NCI-H1694 treated with DMSO at 0.1 percent for 48 hours (cell line): ENCODE results near the gene ABCA7.

Experiments
- DNase-seq: peaks from one replicate; lab custom pipeline; 2025; lab: John Stamatoyannopoulos, UW

Gene ABCA7

DNA sequence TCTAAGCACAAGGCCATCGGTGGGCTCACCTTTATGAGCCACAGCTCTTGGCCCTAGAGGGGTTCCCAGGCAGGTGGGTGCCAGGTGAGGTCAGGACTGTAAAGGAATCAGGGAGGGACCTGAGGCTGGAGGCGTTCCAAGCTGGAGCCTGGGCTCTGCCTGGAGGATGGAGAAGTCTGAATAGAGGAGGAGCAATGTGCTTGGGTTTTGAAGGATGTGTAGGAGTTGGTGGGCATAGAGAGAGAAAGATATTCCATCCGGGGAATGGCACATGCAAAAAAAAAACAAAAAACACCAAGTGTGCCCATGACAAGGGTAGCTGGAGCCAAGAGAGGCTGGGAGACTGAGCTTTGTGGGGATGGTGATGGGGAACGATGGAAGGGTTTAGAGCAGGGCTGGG, 37.3 kb upstream of the ABCA7 start:
- no peak for DNase-seq

- no peak for DNase-seq
Measured at GRCh38 chr19:1003283-1003682, 36.6 kb upstream of the ABCA7 start.

- no peak for DNase-seq
Measured at GRCh38 chr19:1004204-1004802, 35.6 kb upstream of the ABCA7 start.

GRCh38 chr19:1004803-1005664, 34.9 kb upstream of the ABCA7 start:
- no peak for DNase-seq

- no peak for DNase-seq
Measured at GRCh38 chr19:1006711-1007398, 33.1 kb upstream of the ABCA7 start.

DNA sequence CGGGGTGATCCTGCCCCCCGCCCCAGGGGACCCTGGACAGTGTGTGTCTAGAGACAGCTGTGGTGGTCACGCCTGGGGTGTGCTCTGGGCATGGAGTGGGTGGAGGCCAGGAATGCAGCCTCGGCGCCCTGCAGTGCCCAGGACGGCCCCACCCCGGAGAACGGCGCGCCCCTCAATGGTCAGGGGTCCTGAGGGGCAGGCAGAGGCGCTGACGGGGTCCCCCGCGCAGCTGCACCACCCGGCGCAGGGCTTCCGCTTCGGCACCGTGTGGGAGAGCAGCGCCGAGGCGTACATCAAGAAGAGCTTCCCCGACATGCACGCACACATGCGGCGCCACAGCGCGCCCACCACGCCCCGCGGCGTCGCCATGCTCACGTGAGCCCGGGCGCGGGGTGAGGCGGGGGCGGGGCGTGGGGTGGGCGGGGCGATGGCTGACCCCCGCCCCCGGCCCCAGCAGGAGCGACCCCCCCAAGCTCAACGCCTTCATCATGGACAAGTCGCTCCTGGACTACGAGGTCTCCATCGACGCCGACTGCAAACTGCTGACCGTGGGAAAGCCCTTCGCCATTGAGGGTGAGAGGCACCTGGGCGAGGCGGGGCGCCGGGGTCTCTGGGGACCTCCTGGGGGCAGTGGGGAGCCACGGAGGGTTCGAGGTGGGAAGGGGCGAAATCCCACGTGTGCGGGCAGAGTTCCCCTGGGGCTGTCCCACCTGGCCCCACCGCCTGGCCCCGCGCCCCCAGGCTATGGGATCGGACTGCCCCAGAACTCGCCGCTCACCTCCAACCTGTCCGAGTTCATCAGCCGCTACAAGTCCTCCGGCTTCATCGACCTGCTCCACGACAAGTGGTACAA, 32.3 kb upstream of the ABCA7 start:
- no peak for DNase-seq

DNA sequence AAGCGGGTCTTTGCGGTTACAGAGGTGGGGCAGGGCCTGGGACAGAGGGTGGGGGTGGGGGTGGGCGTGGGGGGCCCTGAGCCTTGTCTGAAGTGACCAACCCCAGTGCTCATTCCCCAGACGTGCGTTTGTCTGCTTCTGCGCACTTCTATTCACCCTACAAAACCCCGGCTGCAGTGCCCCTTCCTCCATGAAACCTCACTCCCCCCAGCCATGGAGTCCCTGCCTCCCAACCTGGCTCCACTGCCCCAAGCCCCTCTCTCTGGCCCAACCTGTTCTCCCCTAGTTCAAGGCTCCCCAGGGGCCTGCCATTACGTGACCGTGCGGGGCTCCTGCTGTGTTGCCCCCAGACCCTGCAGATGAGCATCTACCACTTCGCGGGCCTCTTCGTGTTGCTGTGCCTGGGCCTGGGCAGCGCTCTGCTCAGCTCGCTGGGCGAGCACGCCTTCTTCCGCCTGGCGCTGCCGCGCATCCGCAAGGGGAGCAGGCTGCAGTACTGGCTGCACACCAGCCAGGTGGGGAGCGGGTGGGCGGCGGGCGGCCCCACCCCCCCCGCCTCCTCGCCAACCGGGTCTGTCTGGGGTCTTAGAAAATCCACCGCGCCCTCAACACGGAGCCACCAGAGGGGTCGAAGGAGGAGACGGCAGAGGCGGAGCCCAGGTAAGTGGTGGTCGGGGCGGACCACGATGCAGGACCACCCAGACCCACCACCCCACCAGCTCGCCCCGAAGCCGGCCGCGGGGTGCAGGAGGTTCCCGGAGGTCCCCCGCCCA, 31.5 kb upstream of the ABCA7 start:
- DNase-seq, result no peak

DNA sequence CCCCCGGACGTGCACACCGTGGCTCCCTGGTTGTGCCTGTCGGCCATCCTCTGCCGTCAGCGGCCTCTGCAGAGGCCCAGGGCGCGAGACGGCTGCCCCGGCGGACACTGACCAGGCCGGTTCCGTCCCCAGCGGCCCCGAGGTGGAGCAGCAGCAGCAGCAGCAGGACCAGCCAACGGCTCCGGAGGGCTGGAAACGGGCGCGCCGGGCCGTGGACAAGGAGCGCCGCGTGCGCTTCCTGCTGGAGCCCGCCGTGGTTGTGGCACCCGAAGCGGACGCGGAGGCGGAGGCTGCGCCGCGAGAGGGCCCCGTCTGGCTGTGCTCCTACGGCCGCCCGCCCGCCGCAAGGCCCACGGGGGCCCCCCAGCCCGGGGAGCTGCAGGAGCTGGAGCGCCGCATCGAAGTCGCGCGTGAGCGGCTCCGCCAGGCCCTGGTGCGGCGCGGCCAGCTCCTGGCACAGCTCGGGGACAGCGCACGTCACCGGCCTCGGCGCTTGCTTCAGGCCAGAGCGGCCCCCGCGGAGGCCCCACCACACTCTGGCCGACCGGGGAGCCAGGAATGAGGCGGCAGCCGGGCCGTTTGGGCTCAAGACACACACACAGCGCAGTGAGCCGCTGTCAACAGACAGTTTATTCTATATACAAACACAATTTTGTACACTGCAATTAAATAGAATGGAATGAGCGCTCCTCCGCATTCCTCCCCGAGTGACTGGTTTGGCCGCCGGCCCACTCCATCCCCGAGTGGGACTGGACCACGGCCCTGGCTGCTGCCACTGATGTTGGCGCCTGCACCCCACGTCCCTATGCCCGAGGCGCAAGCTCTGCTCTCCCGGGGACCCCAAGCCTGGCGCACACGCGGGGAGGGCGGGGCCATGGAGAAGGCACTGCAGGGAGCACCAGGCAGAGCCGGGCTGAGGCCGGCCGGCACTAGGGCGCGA, 30.6 kb upstream of the ABCA7 start:
- DNase-seq, result no peak

GRCh38 chr19:1009981-1010538, 29.8 kb upstream of the ABCA7 start:
- no peak for DNase-seq

DNA sequence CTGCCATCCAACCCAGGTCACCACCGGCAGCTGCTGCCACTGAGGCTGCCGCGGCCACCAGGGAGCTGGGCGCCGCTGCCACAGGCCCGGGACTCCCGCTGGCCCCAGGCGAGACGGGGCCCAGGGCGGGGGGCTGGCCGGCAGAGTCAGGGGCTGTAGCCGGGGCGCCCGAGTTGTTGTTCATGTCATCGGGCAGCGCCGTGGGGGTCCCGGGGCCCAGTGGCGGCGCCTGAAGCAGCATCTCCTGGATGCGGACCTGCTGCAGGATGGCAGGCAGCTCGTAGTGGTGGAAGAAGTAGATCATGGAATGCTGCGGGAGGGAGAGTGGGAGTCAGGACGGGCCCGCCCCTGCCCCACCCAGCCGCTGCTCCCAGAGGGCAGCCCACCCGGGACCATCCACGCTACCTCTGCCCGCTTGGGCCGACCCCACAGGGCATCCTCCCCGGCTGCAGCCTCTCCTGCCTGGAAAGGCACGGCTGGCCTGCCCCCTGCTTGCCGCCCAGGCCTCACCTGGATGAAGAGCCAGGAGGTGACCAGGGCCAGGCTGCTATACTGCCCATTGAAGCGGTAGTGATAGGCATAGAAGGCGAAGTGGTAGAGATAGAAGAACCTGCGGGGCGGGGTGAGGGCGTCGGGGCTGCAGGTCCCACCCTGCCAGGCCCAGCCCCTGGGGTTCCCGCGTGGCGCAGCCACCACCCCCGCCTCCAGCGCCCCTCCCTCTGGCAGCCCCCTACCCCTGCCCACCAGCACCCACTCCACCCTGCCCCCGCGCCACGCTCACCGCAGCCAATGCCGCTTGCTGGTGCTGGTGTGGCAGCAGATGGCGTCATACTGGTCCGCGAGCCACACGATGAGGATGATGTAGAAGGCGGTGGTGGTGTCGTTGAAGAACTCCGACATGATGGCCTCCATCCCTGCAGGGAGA, 29.1 kb upstream of the ABCA7 start:
- no peak for DNase-seq

GRCh38 chr19:1011831-1012333, 28.0 kb upstream of the ABCA7 start:
- no peak for DNase-seq

DNA sequence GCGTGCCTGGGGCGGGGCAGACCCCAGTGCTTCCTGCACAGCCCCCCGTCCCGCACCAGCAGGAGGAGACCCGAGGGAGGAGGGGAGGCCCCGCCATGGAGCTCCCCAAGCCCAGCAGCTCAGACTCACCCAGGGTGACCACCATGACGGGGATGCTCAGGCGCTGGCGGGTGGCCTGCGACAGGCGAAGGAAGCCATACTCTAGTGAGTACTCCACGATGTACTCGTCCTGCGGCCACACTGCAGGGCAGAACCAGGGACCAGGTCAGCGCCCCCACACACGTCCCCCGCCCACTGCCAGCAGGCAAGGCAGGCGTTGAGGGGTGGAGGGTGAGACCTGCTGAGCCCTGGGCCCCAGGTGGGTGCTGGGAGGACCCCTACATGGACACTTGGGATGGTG, 27.6 kb upstream of the ABCA7 start:
- DNase-seq, result no peak

- DNase-seq, result no peak
Measured at GRCh38 chr19:1013218-1013617, 26.7 kb upstream of the ABCA7 start.

GRCh38 chr19:1014161-1015060, 25.5 kb upstream of the ABCA7 start:
- DNase-seq, result no peak

- no peak for DNase-seq
Measured at GRCh38 chr19:1015061-1015781, 24.7 kb upstream of the ABCA7 start.

DNA sequence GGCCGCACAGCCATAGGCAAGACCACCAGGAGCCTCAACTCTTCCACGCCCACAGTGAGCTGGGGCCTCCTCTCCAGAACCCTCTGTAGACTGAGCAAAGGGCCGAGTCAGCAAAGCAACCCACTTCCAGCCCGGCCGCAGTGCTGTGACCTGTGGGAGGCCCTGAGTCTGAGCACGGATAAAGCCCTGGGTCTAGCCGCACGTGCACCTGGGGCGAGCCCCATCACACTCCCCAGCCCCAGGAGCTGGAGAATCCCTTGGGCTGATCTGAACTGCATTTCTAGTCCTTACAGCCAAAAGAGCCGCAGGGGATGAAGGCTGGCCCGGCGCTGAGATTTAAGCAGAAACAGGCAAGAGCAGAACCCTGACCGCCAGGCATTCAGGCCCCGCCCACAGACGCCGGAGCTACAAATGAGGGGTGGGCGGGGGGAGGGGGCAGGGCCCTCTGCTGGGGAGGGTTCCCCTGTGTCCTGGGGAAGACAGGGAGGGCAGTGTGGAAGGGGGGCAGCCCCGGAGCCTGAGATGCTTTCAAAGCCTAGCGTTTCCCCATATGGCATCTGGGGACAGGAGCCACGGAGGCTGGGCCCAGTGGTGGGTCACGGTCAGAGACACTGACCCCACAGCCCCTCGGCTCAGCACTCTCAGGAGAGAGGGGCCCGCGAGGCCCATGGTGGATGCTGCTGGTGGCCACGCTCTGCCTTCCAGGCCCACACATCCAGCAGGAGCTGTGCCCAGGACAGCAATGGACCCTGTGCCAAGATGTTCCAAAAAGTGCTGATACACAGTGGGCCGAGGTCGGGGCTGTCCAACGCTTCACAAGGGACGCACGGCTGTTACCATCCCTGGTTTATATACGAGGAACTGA, 23.9 kb upstream of the ABCA7 start:
- DNase-seq, result no peak
